GM19099 (cell line): ENCODE data around the gene GMFB.

ENCODE experiments used
- POLR2A ChIP-seq: IDR thresholded peaks from 3 replicates; pipeline ENCODE4 v1.6.1; 2011; ENCODE audit warnings: low read depth; ENCODE audit not compliant: insufficient read length; ENCODE audit errors: extremely low read depth

Gene GMFB

DNA sequence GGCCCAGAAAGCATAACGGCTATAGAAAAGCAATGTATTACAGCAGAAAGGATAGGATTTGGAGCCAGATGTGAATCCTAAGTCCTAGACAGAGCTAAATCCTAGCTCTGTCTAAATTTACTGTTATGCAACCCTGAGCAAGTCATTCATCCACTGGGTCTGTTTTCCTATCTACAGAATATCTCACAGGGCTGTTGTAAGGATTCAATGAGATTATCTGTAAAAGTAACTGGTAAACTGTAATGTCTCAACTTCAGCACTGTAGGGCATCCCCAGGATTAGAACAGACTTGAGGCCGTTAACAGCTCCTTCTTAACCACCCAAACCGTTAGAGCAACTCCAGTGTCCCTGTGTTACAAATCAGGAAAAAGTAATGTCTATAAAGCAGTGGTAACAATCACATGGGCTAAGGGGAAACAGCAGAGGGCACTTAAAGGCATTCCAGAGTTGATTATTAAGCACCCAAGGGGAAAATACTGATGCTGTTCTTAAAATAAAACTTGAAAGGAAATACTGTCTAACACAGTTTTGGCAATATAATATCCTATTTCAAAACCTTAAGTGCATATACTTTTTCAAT is 10.1 kb downstream of the GMFB start:
- no peak for TF ChIP-seq POLR2A

DNA sequence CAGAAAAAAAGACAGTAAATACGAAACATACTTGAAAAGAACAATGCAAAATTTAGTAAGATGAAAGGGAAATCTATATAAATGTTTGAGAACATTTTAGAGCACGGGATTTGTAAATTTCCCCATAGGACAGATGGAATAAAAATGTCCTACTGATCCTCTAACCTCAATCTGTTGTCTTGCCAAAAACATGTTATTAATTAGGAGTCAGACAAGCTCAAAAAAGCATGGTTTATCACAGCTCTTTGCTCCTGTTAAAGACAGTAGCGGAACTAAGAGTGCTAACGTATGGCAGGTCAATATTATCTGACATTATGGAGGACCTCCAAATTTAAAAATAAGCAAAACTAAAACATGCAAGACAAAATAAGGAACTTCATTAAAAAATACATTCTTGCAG is 12.9 kb downstream of the GMFB start:
- no peak for TF ChIP-seq POLR2A

DNA sequence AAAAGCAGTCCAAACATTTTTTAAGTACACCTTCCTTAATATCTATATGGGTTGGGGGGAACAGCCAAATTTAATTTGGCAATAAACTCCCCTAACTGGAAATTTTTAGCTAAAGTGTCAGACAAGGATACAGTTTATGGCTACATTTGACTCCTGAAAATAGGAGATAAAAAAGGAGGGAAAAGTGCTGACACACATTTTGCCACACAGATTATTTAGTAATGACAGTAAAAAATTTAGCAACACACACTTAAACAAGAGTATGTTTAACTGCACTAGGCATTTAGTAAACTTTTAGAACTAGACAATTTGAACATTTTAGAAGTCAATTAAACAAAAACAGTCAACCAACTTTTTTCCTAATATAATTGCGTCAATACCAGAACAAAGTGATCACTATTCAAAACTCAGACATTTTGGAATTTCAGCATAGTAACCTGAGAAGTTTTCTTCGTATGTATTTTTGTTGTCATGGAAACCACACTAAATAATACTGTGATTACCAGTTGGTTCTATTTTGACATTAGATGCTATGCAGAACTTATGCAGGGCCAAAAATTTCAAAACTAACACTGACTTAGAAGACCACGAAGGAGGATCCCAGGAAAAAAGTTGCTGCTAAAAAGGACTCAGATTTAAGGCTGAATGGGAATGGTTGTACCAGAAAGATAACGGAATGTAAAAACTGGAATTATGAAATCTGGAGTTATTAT is 13.4 kb downstream of the GMFB start:
- no peak for TF ChIP-seq POLR2A

GRCh38 chr14:54474232-54474793 is 14.5 kb downstream of the GMFB start:
- TF ChIP-seq POLR2A, result no peak

DNA sequence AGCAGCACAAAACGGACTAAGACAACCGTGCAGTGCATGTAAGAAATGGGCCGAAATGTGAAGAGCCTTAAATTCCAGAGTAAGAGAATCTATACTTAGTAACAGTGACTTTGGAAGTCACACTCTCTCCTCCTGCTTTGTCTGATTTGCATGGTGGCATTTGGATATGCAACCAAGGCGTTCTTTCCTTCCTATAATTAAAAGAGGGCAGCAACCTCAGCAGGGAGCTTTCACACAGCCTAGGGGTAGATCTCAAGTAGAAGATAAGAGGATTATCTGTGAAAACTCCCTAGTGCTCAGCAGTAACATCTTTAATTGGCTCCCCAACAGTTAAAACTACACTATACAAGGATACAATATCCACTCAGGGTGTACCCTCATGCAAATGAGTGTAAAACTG is 16.5 kb downstream of the GMFB start:
- no peak for TF ChIP-seq POLR2A

DNA sequence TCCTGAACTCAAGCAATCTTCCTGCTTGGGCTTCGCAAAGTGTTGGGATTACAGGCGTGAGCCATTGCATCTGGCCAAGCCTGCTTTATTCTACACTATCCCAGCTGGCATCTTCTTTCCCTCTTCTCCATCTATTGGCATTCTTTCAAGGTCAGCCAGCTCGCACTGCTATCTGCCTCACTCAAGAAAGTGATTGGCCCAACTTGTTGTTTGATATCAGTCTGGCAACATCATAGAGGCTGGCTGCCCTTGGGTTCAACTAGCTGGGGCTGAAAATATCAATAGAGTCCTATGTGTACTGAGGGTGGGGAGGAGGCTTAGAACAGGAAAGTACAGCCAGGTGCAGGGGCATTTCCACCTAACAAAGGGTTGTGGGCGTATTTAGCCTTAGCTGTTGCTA is 17.1 kb downstream of the GMFB start:
- TF ChIP-seq POLR2A, result no peak

GRCh38 chr14:54470701-54471100 is 18.1 kb downstream of the GMFB start:
- no peak for TF ChIP-seq POLR2A

GRCh38 chr14:54467280-54467679 is 21.5 kb downstream of the GMFB start:
- no peak for TF ChIP-seq POLR2A

DNA sequence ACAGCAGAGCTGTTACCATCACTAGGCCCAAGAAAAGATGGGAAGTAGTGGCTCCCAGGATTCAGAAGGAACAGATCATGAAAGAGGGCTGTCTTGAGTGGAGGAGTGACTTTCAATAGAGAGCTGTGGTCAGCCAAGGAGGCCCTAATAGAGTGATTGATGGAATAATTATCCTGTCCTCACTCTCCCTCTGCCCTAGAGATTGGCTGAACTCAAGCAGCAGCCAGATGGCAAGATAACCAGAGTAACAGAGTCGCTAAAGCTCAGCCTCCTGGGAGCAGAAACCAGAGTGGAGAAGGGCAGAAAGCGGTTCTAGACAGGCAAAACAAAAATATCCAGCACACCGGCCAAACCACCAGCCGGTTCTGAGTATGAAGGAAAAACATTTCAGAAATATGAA is 23.1 kb downstream of the GMFB start:
- no peak for TF ChIP-seq POLR2A

GRCh38 chr14:54462048-54462447 is 26.7 kb downstream of the GMFB start:
- TF ChIP-seq POLR2A, result no peak

GRCh38 chr14:54459106-54459505 is 29.7 kb downstream of the GMFB start:
- no peak for TF ChIP-seq POLR2A

DNA sequence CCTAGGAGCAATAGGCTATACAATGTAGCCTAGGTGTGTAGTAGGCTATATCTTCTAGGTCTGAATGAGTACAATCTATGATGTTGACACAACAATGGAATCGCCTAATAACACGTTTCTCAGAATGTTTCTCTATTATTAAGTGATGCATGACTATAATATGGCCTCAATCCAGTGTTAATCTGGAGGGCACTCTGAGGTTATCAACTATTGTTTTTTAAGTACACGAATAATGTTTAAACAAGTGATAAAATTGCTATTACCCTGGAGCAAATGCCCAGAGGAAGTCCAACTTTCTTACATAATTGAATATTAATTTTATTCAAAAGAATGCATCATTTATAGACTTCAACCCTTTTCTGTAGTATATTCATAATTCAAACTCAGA is 31.2 kb downstream of the GMFB start:
- TF ChIP-seq POLR2A, result no peak

DNA sequence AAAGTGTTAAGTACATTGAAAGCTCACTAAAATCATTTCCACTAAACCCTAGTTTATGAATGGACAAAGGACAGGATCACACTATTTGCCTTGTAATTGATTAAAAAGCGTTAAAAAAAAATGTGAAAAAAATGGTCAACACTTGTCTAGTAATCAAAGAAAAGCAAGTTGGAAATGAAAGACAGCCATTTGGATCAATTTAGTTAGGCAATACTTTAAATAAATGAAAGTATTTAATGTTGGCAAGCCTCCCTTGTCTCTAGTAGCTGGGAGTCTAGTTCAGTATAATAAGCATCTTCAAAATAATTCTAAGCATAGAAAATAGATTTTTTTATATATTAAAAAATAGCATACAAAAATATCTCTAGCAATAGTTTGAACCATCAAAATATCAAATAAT is 33.4 kb downstream of the GMFB start:
- no peak for TF ChIP-seq POLR2A

GRCh38 chr14:54453252-54453651 is 35.5 kb downstream of the GMFB start:
- no peak for TF ChIP-seq POLR2A

- no peak for TF ChIP-seq POLR2A
Observed at GRCh38 chr14:54451961-54452360, 36.8 kb downstream of the GMFB start.

GRCh38 chr14:54451121-54451601 is 37.6 kb downstream of the GMFB start:
- TF ChIP-seq POLR2A, result no peak
